ENCODE results near the gene STMN3.

DNA sequence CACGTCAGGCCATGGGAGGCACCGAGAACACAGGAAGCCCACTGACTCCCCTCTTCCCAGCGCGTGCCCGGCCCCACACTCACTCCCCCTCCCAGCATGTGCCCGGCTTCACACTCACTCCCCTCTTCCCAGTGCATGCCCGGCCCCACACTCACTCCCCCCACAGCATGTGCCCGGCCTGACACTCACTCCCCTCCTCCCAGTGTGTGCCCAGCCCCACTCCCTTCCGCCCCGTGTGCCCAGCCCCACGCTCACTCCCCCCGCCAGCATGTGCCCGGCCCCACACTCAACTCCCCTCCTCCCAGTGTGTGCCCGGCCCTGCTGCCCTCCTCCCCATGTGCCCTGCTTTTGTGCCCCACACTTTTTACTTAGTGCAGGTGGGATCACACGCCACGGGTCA is 14.6 kb upstream of the STMN3 start:
- TF ChIP-seq ZNF274 (IDR thresholded peaks at IDR 0.05; ENCODE audit: low read depth, low read length) (no peak), YY1 (IDR thresholded peaks at IDR 0.05; ENCODE audit: insufficient read depth, insufficient read length) (no peak)

Measured in NT2/D1 (cell line).